Neuron (in vitro differentiated cells): Measurements from ENCODE around the gene KCTD2.
"Not testable (repeated sequence)": the region's sequence is repeated elsewhere in the genome, so short reads cannot be mapped to it uniquely, and the experiment has no call there.

Source experiments
- H2AFZ ChIP-seq: one replicate; pipeline ENCODE4 v1.6.1; 2013; ENCODE audit warnings: low read depth, mild to moderate bottlenecking, inconsistent platforms, low read length, moderate library complexity
- H3K27me3 ChIP-seq: one replicate; pipeline ENCODE4 v1.6.1; 2013; ENCODE audit warnings: low read length; ENCODE audit not compliant: insufficient read depth
- H3K36me3 ChIP-seq: one replicate; pipeline ENCODE4 v1.6.1; 2013; ENCODE audit warnings: low read length; ENCODE audit not compliant: insufficient read depth
- H3K4me1 ChIP-seq: one replicate; pipeline ENCODE4 v1.6.1; 2013; ENCODE audit warnings: low read length; ENCODE audit not compliant: insufficient read depth
- H3K4me3 ChIP-seq: 2 replicates; pipeline ENCODE4 v1.5.1; 2013; ENCODE audit warnings: mild to moderate bottlenecking, low read length, moderate library complexity
- H3K9me3 ChIP-seq: one replicate; pipeline ENCODE4 v1.6.1; 2013; ENCODE audit warnings: low read length

Gene KCTD2

GRCh38 chr17:75010683-75011400, 36.2 kb upstream of the KCTD2 start:
- no peaks in the 10 kb centered on the region for H3K9me3 ChIP-seq
- H3K27me3 ChIP-seq = no peaks in the 10 kb centered on the region
- peaks cover 26% of the 10 kb centered on the region for H3K4me1 ChIP-seq
- no peak overlapping the region for H3K4me3 ChIP-seq
- H2AFZ ChIP-seq = no peak overlapping the region
- H3K36me3 ChIP-seq = no peaks in the 10 kb centered on the region

GRCh38 chr17:75011401-75012095, 35.5 kb upstream of the KCTD2 start:
- H3K4me3 ChIP-seq = peak overlapping the region; percentile 63
- H2AFZ ChIP-seq = peak overlapping the region; percentile 91
- H3K36me3 ChIP-seq = peaks cover 3% of the 10 kb centered on the region
- no peaks in the 10 kb centered on the region for H3K9me3 ChIP-seq
- H3K4me1 ChIP-seq = peaks cover 26% of the 10 kb centered on the region
- H3K27me3 ChIP-seq = no peaks in the 10 kb centered on the region

GRCh38 chr17:75012096-75012345, 35.0 kb upstream of the KCTD2 start:
- H3K4me3 ChIP-seq = peak overlapping the region; percentile 63
- no peaks in the 10 kb centered on the region for H3K9me3 ChIP-seq
- H3K4me1 ChIP-seq = peaks cover 26% of the 10 kb centered on the region
- peak overlapping the region; percentile 91 for H2AFZ ChIP-seq
- peaks cover 8% of the 10 kb centered on the region for H3K36me3 ChIP-seq
- no peaks in the 10 kb centered on the region for H3K27me3 ChIP-seq

DNA sequence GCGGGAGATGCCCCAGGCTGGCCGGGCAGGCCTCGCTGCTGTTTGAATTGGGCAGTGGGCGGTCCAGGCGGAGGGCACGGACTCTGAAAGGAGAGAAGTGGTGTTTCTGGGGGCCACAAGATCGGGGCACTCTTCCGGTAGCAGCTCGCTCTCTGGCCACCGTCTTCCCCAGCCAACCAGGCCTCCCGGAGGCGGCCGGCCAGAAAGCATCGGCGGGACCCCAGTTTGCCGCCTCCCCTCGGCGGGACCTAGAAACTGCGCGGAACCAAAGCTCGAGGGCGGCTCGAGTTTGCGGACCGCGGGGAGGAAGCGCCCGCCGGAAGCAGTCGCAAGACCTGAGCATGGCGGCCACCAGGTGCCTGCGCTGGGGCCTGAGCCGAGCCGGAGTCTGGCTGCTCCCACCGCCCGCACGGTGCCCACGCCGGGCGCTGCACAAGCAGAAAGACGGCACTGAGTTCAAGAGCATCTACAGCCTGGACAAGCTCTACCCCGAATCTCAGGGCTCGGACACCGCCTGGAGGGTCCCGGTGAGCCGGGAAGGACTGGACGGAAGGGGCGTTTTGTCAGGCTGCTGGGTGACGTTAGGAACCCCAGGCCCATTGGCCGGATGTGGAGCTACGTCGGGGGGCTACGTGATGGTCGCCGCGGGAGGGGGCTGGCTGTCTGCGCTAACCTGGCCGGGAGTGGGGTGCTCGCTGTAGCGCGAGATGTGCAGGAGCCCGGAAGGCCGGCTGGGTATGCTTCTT, 34.5 kb upstream of the KCTD2 start, which contains the start of gene MRPL58:
MRPL58 (plus strand) TSS at position 325 of the 746 bp plus-strand sequence; CDS start at position 342, 17 bp downstream.
- Histone ChIP-seq H3K9me3 (no peaks in the 10 kb centered on the region), H3K4me1 (peaks cover 26% of the 10 kb centered on the region), H3K4me3 (peak within 1 kb of the TSS; percentile 63), H3K36me3 (peaks cover 8% of the 10 kb centered on the region), H2AFZ (peak within 1 kb of the TSS; percentile 91), H3K27me3 (no peaks in the 10 kb centered on the region)

GRCh38 chr17:75013092-75013559, 33.9 kb upstream of the KCTD2 start:
- Histone ChIP-seq H3K4me3 (peak overlapping the region; percentile 63), H3K27me3 (no peaks in the 10 kb centered on the region), H2AFZ (no peak overlapping the region), H3K9me3 (no peaks in the 10 kb centered on the region), H3K4me1 (peaks cover 26% of the 10 kb centered on the region), H3K36me3 (peaks cover 8% of the 10 kb centered on the region)

DNA sequence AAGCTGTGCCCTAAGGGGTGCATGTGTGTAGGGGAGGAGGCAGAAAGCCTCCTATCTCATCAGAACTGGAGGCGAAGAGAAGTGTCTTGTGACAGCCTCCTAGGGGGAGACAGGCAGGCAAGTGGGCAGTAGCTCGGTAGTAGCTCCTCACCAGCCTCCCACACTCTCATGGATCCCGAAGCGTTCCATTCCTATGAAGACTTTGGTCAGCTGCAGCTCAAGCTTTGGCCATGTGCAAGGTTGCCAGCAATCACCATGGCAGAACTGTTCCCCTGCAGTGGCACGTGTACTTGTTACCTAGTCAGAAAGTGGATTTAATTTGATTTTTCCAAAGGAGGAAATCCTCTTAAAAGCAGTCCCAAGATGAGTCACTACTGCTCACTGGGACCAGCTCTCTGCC, 27.9 kb upstream of the KCTD2 start:
- no peak overlapping the region for H3K4me3 ChIP-seq
- no peaks in the 10 kb centered on the region for H3K27me3 ChIP-seq
- no peaks in the 10 kb centered on the region for H3K9me3 ChIP-seq
- no peak overlapping the region for H2AFZ ChIP-seq
- no peaks in the 10 kb centered on the region for H3K4me1 ChIP-seq
- H3K36me3 ChIP-seq = peaks cover 40% of the 10 kb centered on the region

GRCh38 chr17:75019710-75020109, 27.3 kb upstream of the KCTD2 start:
- Histone ChIP-seq H2AFZ (no peak overlapping the region), H3K36me3 (peaks cover 40% of the 10 kb centered on the region), H3K4me3 (no peak overlapping the region), H3K27me3 (no peaks in the 10 kb centered on the region), H3K9me3 (peaks cover under 1% of the 10 kb centered on the region), H3K4me1 (no peaks in the 10 kb centered on the region)

DNA sequence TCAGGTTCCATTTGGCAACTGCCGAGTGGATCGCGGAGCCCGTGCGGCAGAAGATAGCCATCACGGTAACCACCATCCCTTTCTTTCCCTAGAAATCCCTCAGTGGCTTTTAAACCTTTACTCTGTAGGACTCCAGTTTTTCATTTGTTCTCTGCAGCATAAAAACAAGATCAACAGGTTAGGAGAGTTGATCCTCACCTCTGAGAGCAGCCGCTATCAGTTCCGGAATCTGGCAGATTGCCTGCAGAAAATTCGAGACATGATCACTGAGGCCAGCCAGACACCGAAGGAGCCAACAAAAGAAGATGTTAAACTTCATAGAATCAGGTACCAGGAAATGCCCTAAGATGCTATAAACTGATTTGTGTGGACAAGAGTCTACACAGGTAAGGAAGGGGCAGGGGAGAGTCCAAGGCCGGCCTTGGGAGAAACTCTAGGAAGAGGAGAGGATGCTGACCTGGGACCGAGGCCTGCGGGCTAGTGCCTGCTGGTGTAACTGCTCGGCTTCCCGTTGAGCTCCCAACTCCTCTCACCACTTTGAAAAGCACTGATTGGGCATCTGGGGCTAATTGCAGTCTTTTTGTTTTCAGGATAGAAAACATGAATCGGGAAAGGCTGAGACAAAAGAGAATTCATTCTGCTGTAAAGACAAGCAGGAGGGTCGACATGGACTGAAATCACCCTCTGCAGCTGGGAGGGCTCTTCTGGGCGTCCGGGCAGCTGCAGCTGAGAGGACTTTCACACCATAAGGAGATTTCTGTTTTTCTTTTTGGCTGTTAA, 26.5 kb upstream of the KCTD2 start:
- H3K4me3 ChIP-seq = no peak overlapping the region
- H3K4me1 ChIP-seq = no peaks in the 10 kb centered on the region
- H3K27me3 ChIP-seq = no peaks in the 10 kb centered on the region
- no peak overlapping the region for H2AFZ ChIP-seq
- H3K36me3 ChIP-seq = peaks cover 40% of the 10 kb centered on the region
- H3K9me3 ChIP-seq = peaks cover 2% of the 10 kb centered on the region

DNA sequence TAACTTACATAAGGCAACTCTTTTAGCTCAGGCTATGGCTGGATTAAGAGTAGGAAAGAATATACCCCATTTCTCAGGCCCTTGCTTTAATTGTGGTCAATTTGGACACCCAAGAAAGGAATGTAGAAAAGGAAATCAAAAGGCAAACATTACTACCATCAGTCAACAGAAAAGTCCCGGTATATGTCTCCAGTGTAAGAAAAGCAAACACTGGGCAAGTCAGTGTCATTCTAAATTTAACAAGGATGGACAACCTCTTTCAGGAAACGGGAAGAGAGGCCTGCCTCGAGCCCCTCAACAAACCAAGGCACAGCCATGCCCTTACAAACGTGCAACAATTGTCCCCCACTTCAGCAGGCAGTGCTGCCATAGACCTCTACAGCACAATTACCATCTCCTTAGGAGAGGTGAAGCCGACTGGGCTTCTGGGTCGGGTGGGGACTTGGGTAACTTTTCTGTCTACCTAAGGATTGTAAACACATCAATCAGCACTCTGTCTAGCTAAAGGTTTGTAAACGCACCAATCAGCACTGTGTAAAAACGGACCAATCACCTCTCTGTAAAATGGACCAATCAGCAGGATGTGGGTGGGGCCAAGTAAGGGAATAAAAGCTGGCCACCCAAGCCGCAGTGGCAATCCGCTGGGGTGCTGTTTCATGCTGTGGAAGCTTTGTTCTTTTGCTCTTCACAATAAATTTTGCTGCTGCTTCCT, 22.2 kb upstream of the KCTD2 start:
- H2AFZ ChIP-seq = no peak overlapping the region
- H3K4me1 ChIP-seq = no peaks in the 10 kb centered on the region
- H3K36me3 ChIP-seq = peaks cover 28% of the 10 kb centered on the region
- H3K27me3 ChIP-seq = no peaks in the 10 kb centered on the region
- H3K4me3 ChIP-seq = no peak overlapping the region
- H3K9me3 ChIP-seq = peaks cover 2% of the 10 kb centered on the region

DNA sequence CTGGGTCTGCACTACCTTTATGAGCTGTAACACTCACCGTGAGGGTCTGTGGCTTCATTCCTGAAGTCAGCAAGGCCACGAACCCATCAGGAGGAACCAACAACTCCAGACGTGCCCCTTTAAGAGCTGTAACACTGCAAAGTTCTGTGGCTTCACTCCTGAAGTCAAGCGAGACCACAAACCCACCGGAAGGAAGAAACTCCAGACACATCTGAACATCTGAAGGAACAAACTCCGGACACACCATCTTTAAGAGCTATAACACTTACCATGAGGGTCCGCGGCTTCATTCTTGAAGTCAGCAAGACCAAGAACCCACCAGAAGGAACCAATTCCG, 21.7 kb upstream of the KCTD2 start:
- H3K27me3 ChIP-seq, H3K4me3 ChIP-seq, H3K4me1 ChIP-seq, H3K9me3 ChIP-seq, H2AFZ ChIP-seq: not testable (repeated sequence)
- peaks cover 24% of the 10 kb centered on the region for H3K36me3 ChIP-seq

DNA sequence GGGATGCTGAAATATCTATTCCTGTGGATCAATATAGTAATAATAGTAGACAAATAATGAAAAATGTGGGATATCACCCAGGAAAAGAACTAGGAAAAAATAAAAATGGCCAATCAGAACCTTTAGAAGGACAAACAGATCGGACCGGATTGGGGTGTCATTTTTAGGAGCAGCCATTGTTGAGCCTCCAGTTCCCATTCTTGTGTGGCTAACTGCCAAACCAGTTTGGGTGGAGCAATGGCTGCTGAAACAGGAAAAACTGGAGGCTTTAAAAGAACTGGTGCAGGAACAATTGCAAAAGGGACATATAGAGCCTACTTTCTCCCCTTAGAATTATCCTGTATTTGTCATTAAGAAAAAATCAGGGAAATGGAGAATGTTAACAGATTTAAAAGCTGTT, 20.4 kb upstream of the KCTD2 start:
- not testable (repeated sequence) for H3K27me3 ChIP-seq, H3K4me1 ChIP-seq, H3K4me3 ChIP-seq, H2AFZ ChIP-seq, H3K9me3 ChIP-seq
- H3K36me3 ChIP-seq = peaks cover 11% of the 10 kb centered on the region

GRCh38 chr17:75030161-75030560, 16.9 kb upstream of the KCTD2 start:
- H3K4me1 ChIP-seq = no peaks in the 10 kb centered on the region
- no peak overlapping the region for H2AFZ ChIP-seq
- H3K4me3 ChIP-seq = no peak overlapping the region
- H3K27me3 ChIP-seq = no peaks in the 10 kb centered on the region
- no peaks in the 10 kb centered on the region for H3K9me3 ChIP-seq
- H3K36me3 ChIP-seq = no peaks in the 10 kb centered on the region
